ENCODE results near the gene NAGLU. TPM values are rescaled to one million over a fixed set of nuclear protein-coding genes. Genes with fewer than 3 reads are reported as not detected.
A peak's percentile ranks its signal among the peaks of the same experiment; 100 is the strongest.

NAGLU gene
- total and polyA plus RNA-seq, 2 of the 13 experiments (the other 11 are each of a cell fraction or from before 2014, with no cell fraction given): 28.2 to 40.1 TPM

GRCh38 chr17:42544874-42545283, 8.8 kb downstream of the NAGLU start (continued):
- no peak for TF ChIP-seq TEF (CRISPR knock-in tag; IDR thresholded peaks at IDR 0.05)
- no peak for TF ChIP-seq ZNF431 (CRISPR knock-in tag; IDR thresholded peaks at IDR 0.05; ENCODE audit: borderline replicate concordance, low read depth)
- TF ChIP-seq GPN1 (CRISPR knock-in tag; IDR thresholded peaks at IDR 0.05; ENCODE audit: borderline replicate concordance): no peak
- no peak for TF ChIP-seq SMAD1 (CRISPR knock-in tag; IDR thresholded peaks at IDR 0.05; ENCODE audit: borderline replicate concordance, low read depth)
- no peak for TF ChIP-seq NBN (conservative IDR thresholded peaks at IDR 0.05)
- no peak for TF ChIP-seq ATM (IDR thresholded peaks at IDR 0.05; ENCODE audit: borderline replicate concordance)
- no peak for TF ChIP-seq ZNF367 (CRISPR knock-in tag; IDR thresholded peaks at IDR 0.05; ENCODE audit: borderline replicate concordance)
- no peak for TF ChIP-seq POLR2AphosphoS2 (IDR thresholded peaks at IDR 0.05; ENCODE audit: low read depth, low read length)
- no peak for TF ChIP-seq MIER3 (CRISPR knock-in tag; IDR thresholded peaks at IDR 0.05; ENCODE audit: borderline replicate concordance)
- TF ChIP-seq, protein P1, sequence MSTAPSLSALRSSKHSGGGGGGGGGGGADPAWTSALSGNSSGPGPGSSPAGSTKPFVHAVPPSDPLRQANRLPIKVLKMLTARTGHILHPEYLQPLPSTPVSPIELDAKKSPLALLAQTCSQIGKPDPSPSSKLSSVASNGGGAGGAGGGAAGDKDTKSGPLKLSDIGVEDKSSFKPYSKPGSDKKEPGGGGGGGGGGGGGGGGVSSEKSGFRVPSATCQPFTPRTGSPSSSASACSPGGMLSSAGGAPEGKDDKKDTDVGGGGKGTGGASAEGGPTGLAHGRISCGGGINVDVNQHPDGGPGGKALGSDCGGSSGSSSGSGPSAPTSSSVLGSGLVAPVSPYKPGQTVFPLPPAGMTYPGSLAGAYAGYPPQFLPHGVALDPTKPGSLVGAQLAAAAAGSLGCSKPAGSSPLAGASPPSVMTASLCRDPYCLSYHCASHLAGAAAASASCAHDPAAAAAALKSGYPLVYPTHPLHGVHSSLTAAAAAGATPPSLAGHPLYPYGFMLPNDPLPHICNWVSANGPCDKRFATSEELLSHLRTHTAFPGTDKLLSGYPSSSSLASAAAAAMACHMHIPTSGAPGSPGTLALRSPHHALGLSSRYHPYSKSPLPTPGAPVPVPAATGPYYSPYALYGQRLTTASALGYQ (CRISPR knock-in tag; IDR thresholded peaks at IDR 0.05): no peak
- no peak for TF ChIP-seq HNRNPUL1 (IDR thresholded peaks at IDR 0.05; ENCODE audit: low read depth, low read length)
- TF ChIP-seq CREB3 (CRISPR knock-in tag; IDR thresholded peaks at IDR 0.05): no peak
- no peak for TF ChIP-seq GLI4 (CRISPR knock-in tag; IDR thresholded peaks at IDR 0.05; ENCODE audit: borderline replicate concordance)
- no peak for TF ChIP-seq CREBL2 (CRISPR knock-in tag; IDR thresholded peaks at IDR 0.05; ENCODE audit: borderline replicate concordance)
- no peak for TF ChIP-seq ATRX (CRISPR knock-in tag; IDR thresholded peaks at IDR 0.05; ENCODE audit: borderline replicate concordance)
- TF ChIP-seq ONECUT2 (CRISPR knock-in tag; IDR thresholded peaks at IDR 0.05): no peak
- TF ChIP-seq ZNF773 (CRISPR knock-in tag; IDR thresholded peaks at IDR 0.05; ENCODE audit: borderline replicate concordance): no peak
- TF ChIP-seq, protein P2, sequence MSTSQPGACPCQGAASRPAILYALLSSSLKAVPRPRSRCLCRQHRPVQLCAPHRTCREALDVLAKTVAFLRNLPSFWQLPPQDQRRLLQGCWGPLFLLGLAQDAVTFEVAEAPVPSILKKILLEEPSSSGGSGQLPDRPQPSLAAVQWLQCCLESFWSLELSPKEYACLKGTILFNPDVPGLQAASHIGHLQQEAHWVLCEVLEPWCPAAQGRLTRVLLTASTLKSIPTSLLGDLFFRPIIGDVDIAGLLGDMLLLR (CRISPR knock-in tag; IDR thresholded peaks at IDR 0.05): no peak
- TF ChIP-seq EZH2 (conservative IDR thresholded peaks at IDR 0.05; ENCODE audit: low read depth, low read length): no peak
- TF ChIP-seq SAFB2 (CRISPR knock-in tag; IDR thresholded peaks at IDR 0.05; ENCODE audit: borderline replicate concordance, low read depth): 0 out of 2 replicates have a peak, but pooled peaks have one; percentile 17
- TF ChIP-seq HNF4A (CRISPR knock-in tag; IDR thresholded peaks at IDR 0.05): peak; percentile 88
- peak; percentile 46; the same call in 1 of the 2 replicates for TF ChIP-seq FOXC1 (CRISPR knock-in tag; IDR thresholded peaks at IDR 0.05; ENCODE audit: borderline replicate concordance)
- no peak; the same call in 1 of the 2 replicates for TF ChIP-seq IKZF5 (CRISPR knock-in tag; IDR thresholded peaks at IDR 0.05)

All from HepG2 (cell line).